NCI-H2196 (cell line): ENCODE measurements around the gene CHRNA3.

Source experiments
- DNase-seq: peaks from one replicate; lab custom pipeline; 2025; ENCODE audit not compliant: unreplicated experiment; lab: John Stamatoyannopoulos, UW

Gene CHRNA3

DNA sequence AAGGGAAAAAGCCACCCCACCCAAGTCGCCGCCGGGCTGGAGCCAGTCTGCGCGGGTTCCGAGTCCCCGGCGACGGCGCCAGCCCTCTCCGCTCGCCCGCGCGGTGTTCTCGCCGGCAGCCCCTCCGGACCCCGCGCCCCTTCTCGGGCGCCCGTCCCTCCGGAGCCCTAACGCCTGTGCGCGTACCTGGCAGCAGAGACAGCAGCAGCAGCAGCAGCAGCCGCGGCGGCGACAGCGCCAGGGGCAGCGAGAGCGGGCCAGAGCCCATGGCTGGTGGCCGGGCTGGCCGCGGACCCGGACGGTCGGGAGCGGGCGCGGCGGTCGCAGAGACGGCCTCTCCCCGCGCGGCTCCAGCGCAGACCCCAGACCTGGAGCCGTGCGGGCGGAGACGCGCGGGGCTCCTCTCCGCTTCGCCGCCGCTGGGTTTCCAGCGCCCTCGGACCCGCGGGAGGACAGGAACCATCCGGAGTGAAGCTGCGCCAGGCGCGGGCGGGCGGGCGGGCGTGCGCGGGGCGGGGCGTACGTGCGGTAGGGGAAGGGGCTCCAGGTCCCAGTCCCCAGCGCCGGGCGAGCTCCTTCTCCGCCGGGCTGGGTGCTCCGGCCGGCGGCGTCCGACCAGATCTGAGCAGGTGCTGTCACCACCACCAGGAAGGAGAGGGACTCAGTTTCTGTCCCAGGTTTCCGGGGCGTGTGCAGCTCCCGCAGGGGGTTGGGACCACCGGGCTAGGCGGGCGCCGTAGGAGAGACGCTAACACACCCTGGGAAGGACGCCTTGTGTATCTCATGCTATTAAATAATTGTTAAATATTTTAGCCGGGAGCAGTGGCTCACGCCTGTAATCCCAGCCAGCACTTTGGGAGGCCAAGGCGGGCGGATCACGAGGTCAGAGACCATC, at the start of gene CHRNA3:
Gene CHRNA3, minus strand, starts transcription at position 470 of the 895 bp plus-strand sequence. Its CDS starts 202 bp downstream, at position 268.
- no peak for DNase-seq

DNA sequence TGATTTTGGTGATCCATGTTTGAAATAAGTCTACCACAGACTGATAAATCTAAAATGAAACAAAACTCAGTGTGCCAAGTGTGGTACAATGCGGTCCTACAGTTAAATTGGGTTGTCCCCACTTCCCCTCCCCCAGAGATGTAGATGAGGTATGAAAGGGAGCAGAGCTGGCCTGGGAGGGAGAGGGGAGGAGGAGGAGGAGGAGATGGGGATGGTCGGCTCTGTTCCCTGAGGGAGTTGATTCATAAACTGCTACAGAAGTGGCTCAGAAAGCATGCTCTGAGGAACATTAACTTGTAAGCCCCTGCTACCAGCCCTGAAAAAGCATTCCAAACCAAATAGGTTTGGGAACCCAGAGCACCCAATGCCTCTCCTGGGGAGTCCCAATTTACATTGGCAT, 48.2 kb upstream of the CHRNA3 start:
- DNase-seq = no peak

DNA sequence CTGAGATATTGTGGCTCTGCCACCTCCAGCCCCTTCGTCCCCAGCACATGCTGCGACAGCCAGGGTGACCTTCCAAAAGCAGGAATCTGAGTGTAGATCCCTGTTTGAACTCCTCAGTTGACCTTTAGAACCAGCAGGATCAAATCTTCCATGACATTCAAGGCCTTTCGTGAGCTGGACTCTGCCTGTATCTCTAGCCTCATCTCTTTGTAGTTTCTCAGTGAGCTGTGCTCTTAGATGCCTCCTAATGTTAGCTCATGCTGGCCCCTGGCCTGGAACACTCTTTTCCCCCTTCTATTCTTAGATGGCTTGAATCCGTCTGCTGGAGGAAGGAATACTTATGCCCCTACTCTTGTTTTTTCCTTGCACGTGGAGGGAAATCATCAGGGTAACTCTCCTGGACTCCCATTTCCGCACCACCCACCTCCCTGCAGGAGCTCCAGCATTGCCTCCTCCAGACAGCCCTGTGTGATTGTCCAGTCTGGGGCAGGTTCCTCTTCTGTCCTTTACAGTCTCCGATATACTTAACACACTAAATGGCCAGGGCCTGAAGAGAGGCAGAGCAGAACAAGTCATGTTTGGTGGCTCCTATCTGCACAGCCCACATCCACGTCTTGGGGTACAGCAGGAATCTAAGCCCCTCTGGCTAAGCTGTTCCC, 46.9 kb upstream of the CHRNA3 start:
- DNase-seq = no peak

DNA sequence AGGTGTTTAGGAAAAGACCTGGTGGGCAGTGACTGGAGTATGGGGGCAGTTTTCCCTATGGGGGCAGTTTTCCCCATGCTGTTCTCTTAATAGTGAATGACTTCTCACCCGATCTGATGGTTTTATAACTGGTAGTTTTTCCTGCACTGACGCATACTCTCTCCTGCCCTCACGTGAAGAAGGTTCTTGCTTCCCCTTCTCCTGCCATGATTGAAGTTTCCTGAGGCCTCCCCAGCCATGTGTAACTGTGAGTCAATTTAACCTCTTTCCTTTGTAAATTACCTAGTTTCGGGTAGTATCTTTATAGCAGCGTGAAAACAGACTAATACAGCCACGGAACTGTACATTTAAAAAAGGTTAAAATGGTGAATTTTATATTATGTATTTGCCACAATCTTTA, 45.2 kb upstream of the CHRNA3 start:
- DNase-seq = no peak

DNA sequence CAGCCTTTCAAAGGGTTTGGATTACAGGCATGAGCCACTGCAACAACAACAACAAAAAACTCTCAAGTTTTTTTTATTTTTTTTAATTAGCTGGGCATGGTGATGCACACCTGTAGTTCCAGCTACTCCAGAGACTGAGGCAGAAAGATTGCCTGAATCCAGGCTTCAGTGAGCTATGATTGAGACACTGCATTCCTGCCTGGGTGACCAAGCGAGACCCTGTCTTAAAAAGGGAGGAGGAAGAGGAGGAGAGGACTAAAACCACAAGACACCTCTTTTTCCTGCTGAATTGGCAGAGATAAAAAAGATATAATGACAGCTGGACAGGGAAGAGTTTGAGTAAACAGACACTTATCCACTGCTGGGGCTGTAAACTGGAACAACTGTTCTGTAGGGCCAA, 42.9 kb upstream of the CHRNA3 start:
- DNase-seq = no peak

DNA sequence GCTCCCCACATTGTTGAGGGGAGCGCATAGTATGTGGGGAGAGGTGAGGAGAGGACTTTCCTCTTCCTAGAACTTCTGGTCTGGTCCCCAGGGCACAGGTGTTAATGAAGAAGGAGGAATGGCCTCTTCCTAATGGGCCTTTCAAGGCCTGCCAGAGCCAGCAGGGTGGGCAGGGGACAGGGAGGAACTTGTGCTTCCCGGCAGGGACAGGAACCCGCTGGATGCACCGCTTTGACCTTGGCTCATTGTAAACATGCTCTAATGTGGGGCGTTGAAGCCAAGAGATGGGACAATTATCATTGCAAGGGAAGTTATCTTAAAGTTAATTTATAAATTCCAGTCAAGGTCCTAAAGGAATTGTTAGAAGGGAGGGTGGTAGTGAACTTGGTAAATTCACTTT, 41.2 kb upstream of the CHRNA3 start:
- DNase-seq = no peak

DNA sequence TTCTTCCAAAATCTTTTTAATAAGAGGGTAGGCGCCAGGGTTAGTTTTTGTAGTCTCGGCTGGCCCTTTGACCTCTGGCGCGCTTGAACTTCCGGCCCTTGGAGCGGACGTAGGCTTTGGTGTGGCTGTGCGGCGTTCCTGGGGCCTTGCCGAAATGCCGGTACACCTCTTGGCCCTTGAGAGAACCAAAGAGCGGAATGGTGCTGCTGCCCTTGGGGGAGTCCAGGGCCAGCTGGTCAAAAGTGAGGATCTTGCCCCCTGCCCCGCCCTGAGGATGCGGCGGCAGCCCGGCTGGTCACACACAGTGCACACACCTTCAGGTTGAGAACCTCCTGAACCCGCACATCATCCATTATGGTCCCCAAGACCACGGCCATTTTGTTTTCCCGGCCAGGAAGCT, 40.2 kb upstream of the CHRNA3 start:
- DNase-seq = no peak

DNA sequence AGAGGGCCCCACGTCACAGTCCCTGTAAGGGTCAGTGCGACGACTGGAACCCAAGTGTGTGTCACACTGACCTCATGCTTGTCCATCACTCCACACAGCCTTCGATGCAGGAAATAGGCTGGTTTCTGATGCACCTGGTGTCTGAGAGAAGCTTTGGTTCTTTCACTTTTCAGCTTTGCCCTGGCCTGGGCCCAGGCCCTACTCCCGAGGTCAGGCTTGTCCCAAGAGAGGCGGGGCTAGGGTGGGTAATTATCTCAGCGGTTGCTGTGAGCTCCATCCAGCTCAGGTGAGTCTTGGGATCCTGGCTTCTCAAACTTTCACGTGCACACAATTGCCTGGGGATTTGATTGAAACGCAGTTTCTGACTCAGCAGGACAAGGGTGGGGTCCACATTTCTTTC, 39.8 kb upstream of the CHRNA3 start:
- peak; percentile 9 for DNase-seq

DNA sequence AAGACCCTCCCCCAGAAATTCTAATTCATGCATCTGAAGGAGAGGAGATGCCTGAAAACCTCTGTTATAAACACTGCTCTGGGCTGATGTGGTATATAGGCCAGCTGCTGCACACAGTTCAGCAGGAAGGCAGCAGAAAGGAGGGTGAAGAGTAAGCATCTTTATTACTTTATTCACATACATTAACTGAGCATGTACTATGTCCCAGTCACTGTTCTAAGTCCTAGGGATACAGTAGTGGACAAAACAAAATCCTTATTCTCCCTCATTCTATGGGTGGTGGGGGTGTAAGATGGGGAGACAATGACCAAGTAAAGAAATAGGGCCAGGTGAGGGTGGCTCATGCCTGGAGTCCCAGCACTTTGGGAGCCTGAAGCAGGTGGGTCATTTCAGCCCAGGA, 38.0 kb upstream of the CHRNA3 start:
- no peak for DNase-seq

DNA sequence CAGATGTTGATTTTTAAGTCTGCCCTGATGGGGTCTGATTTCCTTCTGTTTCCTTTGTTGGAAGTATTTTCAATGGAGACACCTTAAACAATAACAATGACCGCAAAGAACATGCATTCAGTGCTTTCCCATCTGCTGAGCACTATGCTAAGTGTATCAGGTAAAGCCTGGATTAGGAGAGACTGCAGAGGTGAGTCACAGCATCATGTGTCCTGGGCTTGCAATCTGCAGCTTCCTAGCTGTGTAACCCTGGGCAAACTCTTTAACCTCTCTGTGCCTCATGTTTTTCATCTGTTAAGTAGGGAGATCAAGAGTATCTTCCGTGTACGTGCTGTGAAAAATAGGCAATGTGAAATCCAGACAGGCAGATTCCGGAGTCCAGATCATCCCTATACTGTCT, 33.5 kb upstream of the CHRNA3 start:
- DNase-seq = no peak

DNA sequence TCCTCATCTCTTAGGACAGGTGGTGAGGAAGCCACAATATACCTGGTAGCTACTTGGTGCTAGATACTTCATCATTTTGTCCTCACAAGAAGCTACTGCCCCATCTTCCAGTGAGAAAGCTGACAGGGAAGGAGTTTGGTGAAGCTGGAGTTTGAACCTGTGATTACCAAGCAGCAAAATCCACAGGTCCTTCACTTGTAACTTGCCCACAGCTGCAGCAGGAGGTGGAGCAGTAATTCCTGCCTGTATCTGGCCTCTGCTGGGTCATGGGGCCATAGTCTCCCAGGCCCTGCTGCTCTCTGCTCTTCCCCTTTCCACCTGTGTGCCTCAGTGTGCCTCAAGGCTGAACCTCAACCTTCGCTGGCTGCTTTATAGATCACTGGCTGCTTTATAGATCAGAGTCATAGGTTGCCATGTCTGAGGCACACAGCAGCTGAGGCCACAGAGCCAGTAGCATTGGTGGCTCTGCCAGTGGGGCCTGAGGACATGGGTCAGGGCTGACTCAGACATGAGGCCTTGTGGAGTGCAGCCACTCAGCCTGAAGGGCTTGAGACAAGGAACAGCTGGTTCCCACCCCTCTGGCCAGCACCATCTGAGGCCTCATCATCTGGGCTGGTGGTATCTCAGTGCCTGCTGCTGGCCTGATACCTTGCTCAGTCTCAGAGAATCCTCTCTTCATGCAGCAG, 31.3 kb upstream of the CHRNA3 start:
- no peak for DNase-seq

DNA sequence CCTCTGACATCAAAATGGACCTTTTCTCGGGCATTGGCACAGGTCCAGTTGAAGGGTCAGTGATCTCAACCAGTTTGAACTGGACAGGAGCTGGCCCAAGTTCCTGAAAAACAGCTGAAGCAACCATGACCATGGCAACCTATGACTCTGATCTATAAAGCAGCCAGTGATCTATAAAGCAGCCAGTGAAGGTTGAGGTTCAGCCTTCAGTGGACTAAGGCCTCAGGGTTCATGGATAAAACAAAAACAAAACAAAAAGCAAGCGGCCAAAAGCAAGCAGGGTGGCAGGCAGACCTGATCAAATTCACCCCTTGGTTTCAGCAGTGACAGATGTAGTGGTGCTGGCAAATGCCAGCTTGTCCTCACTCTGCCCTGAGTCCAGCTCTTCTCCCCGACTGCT, 30.2 kb upstream of the CHRNA3 start:
- DNase-seq = no peak

DNA sequence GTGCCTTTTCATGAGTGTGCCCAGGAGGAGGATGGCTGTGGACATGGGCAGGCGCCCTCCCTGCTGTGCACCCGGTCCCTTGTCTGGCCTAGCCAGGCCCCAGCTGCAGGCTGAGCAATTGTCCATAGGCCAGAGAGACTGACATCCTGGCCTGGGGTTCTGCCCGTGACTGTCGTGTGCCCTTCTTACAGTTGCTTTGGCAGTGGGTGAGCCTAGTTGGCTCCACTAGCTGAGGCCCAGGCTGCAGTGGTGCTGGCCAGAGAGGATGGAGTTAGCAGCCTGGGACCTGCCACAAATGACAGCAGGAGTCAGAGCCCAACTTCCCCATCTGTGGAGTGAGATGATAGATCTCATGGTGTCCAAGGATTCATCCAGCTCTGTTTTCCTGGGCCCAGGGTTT, 29.2 kb upstream of the CHRNA3 start:
- DNase-seq = no peak

DNA sequence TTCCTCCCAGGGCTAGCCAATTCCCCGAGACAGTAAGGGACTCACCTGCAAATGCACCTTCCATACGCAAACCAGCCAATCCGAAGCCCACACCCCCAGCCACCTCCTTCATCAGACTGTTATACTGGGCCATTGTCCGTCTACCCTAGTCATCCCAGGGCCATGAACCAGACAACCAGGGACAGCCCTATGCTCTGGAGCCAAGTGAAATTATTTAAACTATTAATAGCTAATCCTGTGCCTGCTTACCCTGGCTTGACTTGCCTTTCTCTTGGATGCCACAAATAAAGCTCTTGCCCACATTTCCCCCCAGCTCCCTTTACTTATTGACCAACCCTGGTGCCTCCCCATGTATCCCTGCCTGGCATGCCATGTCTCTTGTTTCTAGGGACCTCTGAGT, 24.2 kb upstream of the CHRNA3 start:
- DNase-seq = no peak

DNA sequence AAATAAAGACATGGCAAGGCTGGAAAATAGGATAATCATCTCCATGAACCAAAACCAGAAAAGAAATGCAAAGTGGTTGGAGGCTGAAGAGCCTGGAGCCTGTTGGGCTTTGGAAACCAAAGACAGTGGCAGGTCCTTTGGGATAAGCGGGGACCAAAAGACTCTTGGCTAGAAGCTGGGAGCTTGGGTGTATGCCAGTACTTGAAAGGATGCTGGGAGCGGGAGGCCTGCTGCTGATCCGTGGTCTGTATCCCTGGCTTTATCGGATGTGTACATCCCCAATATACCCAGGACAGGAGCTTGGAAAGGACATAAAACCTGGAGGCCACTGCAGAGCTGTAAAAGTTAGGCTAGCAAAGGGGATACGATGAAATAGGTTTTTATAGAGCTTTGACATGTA, 21.5 kb upstream of the CHRNA3 start:
- DNase-seq = no peak

DNA sequence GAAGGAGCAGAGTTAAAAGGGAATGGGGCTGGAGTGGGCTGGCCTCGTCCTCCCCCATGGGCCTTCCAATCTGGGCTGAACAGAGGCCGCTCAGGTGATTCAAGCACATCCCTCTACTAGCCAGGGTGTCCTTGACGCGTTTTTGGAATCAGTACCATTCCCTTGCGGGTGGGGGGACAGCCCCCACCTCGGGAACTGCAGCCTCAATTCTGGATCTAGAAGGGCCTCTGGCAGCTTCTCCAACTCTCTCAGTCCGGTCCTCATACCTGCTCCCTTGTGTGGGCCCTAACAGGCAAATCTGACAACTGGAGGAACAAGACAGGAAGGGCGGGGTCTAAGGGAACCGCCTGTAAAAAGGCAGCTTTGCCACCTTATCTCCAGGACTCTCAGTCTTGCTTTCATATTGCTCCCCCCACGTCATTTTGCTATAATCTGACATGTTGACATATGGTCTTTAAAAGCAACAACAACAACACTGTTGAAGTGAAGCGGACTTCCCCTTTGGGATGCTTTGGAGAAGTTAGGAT, 21.0 kb upstream of the CHRNA3 start:
- DNase-seq = no peak

DNA sequence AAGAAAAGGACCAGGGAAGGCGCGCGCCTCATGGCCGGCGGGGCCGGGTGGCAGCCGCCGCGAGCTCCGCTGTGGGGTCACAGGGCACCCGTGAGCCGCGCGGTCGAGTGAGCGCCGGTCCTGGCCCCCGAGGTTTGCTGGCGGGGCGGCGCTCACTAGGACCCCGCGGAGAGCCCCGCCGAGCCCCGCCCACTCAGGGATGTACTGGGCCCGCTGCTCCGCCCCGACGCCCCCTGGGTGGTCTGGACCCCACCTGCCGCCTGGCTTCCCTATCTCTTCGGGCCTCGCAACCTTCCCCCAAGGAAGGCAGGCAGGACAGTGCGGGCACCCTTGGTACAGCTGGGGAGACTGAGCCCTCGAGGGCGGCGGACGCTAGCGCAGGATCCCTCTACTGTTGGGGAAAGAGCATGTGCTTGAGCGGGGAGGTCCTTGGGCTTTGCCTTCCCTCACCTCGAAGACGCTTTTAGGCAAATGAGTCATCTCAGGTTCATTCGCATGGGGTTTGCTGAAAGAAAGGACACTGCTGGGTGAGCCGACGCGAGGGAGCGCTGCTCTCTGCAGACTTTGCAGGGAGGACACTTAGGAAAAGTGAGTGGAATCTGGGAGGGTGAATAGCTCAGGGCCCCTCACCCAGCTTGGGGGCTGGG, 20.4 kb upstream of the CHRNA3 start, which contains the start of gene CHRNB4:
Gene CHRNB4, minus strand, starts transcription at position 109 of the 647 bp plus-strand sequence. Its CDS starts 77 bp downstream, at position 32.
- no peak for DNase-seq

DNA sequence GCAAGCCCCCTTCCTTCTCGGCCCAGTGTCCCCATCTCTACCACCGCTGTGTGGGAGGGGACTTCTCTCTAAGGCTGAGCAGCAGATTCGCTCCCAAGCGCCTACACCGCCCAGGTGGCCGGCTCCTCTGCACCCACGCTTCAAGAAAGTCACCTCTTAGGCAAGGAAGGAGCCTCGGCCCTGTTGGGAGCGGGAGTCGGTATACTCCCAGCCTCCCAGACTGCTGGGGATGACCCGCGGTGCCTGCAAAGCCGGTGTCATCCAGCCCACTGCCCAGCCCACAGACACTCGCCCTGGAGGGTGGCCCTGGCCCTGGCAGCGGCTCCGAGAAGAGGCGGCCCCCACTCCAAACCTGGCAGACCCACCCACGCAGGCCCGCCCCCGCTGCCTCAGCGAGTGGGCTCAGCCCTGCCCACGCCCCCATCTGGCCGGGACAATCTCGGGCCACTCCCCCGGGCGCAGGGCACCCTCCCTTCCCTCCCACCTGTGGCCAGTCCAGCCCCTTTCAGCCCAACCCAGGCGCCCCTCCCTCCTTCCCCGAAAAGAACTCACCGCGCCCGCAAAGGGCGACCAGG, 19.8 kb upstream of the CHRNA3 start:
- DNase-seq = no peak

DNA sequence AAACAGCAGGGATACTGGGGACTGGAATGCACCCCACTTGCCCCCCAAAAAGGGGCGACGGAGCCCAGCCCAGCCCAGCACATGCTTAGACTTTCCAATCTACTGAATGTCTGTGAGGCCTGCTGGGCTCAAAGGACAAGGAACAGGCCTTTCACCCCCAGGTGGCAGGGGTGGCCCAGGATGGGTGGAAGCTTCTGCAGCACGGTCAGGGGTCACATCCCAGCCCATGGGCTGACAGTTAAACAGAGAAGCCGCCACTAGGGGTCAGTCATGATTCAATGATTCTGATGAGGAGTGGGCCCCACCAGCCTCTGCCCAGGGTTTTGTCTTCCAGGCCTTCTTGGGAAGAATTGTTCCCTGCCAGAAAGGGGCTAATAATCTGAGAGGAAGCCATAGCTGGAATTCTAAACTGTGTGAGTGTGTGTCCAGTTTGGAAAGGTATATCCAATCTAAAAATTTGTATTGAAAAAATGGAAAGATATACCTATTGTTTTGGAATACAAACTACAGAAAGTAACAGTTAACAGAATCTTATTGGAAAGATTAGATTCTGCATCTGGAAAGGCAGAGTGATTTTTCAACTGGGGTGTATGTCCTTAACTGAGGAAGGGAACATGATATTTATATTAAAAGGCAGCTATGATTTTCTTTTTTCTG, 18.0 kb upstream of the CHRNA3 start:
- peak; percentile 42 for DNase-seq

DNA sequence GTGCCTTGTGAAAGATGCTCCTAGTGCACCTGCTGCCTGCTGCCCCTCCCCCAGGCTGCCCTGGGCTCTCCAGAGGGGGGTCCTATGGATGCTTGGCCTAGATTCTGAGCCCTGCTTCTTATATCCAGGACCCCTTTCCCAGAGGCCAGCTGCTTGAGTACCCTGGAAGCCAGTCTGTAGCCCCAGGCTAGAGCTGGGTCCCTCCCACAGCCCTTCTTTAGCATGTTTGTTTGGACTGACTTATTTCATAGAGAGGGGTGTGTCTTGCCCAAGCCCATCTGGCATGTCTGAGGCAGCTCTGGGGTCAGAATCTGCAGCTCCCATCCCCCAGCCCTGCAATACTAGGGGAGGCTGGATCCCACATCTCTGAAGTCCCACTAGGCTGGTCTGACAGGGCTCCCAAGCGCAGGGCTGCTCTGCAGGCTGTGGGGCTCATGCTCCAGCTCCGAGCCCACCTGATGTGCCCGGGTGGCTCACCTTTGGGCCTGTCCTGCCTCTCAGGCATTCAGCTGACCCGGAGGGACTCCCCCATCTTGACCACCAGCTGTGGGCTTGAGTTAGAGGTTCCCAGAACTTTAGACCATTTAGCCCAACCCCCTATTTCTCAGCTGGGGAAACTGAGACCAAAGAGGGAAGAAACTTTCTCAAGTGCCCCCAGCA, 17.1 kb upstream of the CHRNA3 start:
- no peak for DNase-seq
